Measurements from ENCODE around the gene SPEG. TPM values are rescaled to one million over a fixed set of nuclear protein-coding genes. Genes with fewer than 3 reads are reported as not detected.

The SPEG gene
- total and polyA plus RNA-seq, 2 experiments from 2014 or later: 12.6 to 32.4 TPM

- TF ChIP-seq REST (IDR thresholded peaks at IDR 0.05; ENCODE audit: unreplicated experiment): no peak
- no peak for TF ChIP-seq JUNB (IDR thresholded peaks at IDR 0.05; ENCODE audit: unreplicated experiment)
- no peak for TF ChIP-seq NANOG (IDR thresholded peaks at IDR 0.05; ENCODE audit: borderline replicate concordance)
- TF ChIP-seq ETS1 (IDR thresholded peaks at IDR 0.05): no peak
- no peak for TF ChIP-seq CTCF (conservative IDR thresholded peaks at IDR 0.05; ENCODE audit: low read depth in 2 of 2)
- no peak for TF ChIP-seq CREB1 (CRISPR knock-in tag; IDR thresholded peaks at IDR 0.05; ENCODE audit: low read depth)
- TF ChIP-seq POLR2AphosphoS5 (IDR thresholded peaks at IDR 0.05; ENCODE audit: low read depth): no peak
- TF ChIP-seq ZNF331 (CRISPR knock-in tag; IDR thresholded peaks at IDR 0.05; ENCODE audit: low read depth): no peak
- no peak for TF ChIP-seq EZH2phosphoT487 (IDR thresholded peaks at IDR 0.05; ENCODE audit: unreplicated experiment)
- no peak for TF ChIP-seq STAT1 (IDR thresholded peaks at IDR 0.05; ENCODE audit: unreplicated experiment)
- TF ChIP-seq EZH2 (IDR thresholded peaks at IDR 0.05; ENCODE audit: low read depth, unreplicated experiment): no peak
- TF ChIP-seq ZNF114 (CRISPR knock-in tag; IDR thresholded peaks at IDR 0.05): no peak
- no peak for TF ChIP-seq ZNF462 (CRISPR knock-in tag; IDR thresholded peaks at IDR 0.05)
- no peak for ATAC-seq
- no peaks in the 10 kb centered on the region; the same call in 1 of the 2 replicates for H4K20me1 ChIP-seq (replicated peaks; ENCODE audit: insufficient read depth)
- H3K27ac Mint-ChIP-seq: no peak overlapping the region
- no peak overlapping the region for H3K27ac ChIP-seq (ENCODE audit: low read depth)
- H3K9me3 Mint-ChIP-seq: no peaks in the 10 kb centered on the region
- no peak overlapping the region for H2AFZ ChIP-seq
- no peaks in the 10 kb centered on the region for H3K79me2 ChIP-seq (replicated peaks; ENCODE audit: insufficient read depth)
- no peak for DNase-seq (ENCODE audit: low spot score)
- peaks cover 6% of the 10 kb centered on the region; the same call in 1 of the 2 replicates for H3K4me1 ChIP-seq (ENCODE audit: insufficient read depth)
- H3K36me3 Mint-ChIP-seq (ENCODE audit: low read depth): peaks cover 5% of the 10 kb centered on the region; the same call in 2 of the 3 replicates
- no peak overlapping the region for H3K4me2 ChIP-seq
- no peaks in the 10 kb centered on the region for H3K9me2 ChIP-seq (ENCODE audit: insufficient read depth)
- H3K27me3 ChIP-seq (ENCODE audit: insufficient read depth): peaks cover 12% of the 10 kb centered on the region
- H3K27me3 Mint-ChIP-seq (ENCODE audit: insufficient read depth, low read depth, poor library complexity): peaks cover 24% of the 10 kb centered on the region
- H3K36me3 ChIP-seq (ENCODE audit: insufficient read depth): no peaks in the 10 kb centered on the region
- peaks cover 20% of the 10 kb centered on the region for H3K4me1 Mint-ChIP-seq
- H3K4me3 Mint-ChIP-seq: no peak overlapping the region; the same call in 2 of the 3 replicates
- 0 out of 2 replicates have a peak, but pooled peaks cover 4% of the 10 kb centered on the region for H3F3A ChIP-seq (replicated peaks; ENCODE audit: low read depth)
- no peak overlapping the region for H3K4me3 ChIP-seq
These were observed 18.0 kb downstream of the SPEG start for GRCh38 chr2:219452361-219453317.

Measured in GM23338 (cell line).